H1 (cell line): Measurements from ENCODE around the gene NR3C2.

Source experiments
- CTCF ChIP-seq, 3 experiments: IDR thresholded peaks; 1 replicate in 2 of 3; 2 replicates in 1 of 3; pipeline versions ENCODE4 v1.5.1 to v1.6.1; 2011; ENCODE audit warnings: low read length in 3 of 3, mild to moderate bottlenecking in 3 of 3, inconsistent platforms in 2 of 3, low read depth in 1 of 3, moderate library complexity in 1 of 3; ENCODE audit not compliant: insufficient read depth in 1 of 3; ENCODE audit errors: control extremely low read depth in 1 of 3
- EGR1 ChIP-seq: IDR thresholded peaks from 2 replicates; pipeline ENCODE4 v1.6.1; 2011; ENCODE audit warnings: low read depth, low read length, borderline replicate concordance
- EP300 ChIP-seq, 2 experiments: IDR thresholded peaks; 1 replicate in 1 of 2; 2 replicates in 1 of 2; pipeline ENCODE4 v1.6.1; 2011 to 2012; ENCODE audit warnings: low read depth in 2 of 2, low read length in 2 of 2, mild to moderate bottlenecking in 2 of 2, borderline replicate concordance in 1 of 2, inconsistent platforms in 1 of 2, moderate library complexity in 1 of 2
- FOSL1 ChIP-seq: IDR thresholded peaks from 2 replicates; pipeline ENCODE4 v1.6.1; 2011; ENCODE audit warnings: mild to moderate bottlenecking, low read depth, low read length, moderate library complexity; ENCODE audit not compliant: insufficient read depth
- GABPA ChIP-seq: IDR thresholded peaks from 2 replicates; pipeline ENCODE4 v1.6.1; 2011; ENCODE audit warnings: mild to moderate bottlenecking, low read length, moderate library complexity, borderline replicate concordance; ENCODE audit not compliant: insufficient read depth
- POLR2A ChIP-seq, 2 experiments: IDR thresholded peaks; 1 replicate in 1 of 2; 2 replicates in 1 of 2; pipeline ENCODE4 v1.6.1; 2011; ENCODE audit warnings: low read depth in 2 of 2, low read length in 2 of 2, mild to moderate bottlenecking in 2 of 2; ENCODE audit errors: control extremely low read depth in 1 of 2
- POLR2AphosphoS5 ChIP-seq: IDR thresholded peaks from 2 replicates; pipeline ENCODE4 v1.6.1; 2011; ENCODE audit warnings: low read depth, low read length
- RFX5 ChIP-seq: IDR thresholded peaks from 2 replicates; pipeline ENCODE4 v1.6.1; 2011; ENCODE audit warnings: low read depth, low read length, improper control_type of control experiment, borderline replicate concordance
- SIN3A ChIP-seq, 2 experiments: IDR thresholded peaks in 1 of 2; conservative IDR thresholded peaks in 1 of 2; 2 replicates each; pipeline ENCODE4 v1.6.1; 2011 to 2012; ENCODE audit warnings: low read length in 2 of 2, improper control_type of control experiment in 1 of 2, low read depth in 1 of 2, mild to moderate bottlenecking in 1 of 2
- USF2 ChIP-seq: IDR thresholded peaks from 2 replicates; pipeline ENCODE4 v1.6.1; 2011; ENCODE audit warnings: low read length, improper control_type of control experiment
- TF ChIP-seq, protein P1 (sequence below): IDR thresholded peaks from 2 replicates; pipeline ENCODE4 v1.6.1; 2011; ENCODE audit warnings: low read depth, mild to moderate bottlenecking, low read length; ENCODE audit not compliant: insufficient read depth

GRCh38 chr4:148126825-148127224 is 315.4 kb downstream of the NR3C2 start:
- TF ChIP-seq CTCF (IDR thresholded peaks at IDR 0.05; ENCODE audit: control extremely low read depth in 1 of 3, insufficient read depth in 1 of 3, low read depth in 1 of 3, low read length in 3 of 3), result no peak
- no peak for TF ChIP-seq EP300 (IDR thresholded peaks at IDR 0.05; ENCODE audit: borderline replicate concordance in 1 of 2, low read depth in 2 of 2, low read length in 2 of 2)
- TF ChIP-seq POLR2AphosphoS5, result no peak
- no peak for TF ChIP-seq FOSL1
- no peak for TF ChIP-seq USF2
- no peak for TF ChIP-seq POLR2A (IDR thresholded peaks at IDR 0.05; ENCODE audit: control extremely low read depth in 1 of 2, low read depth in 2 of 2, low read length in 2 of 2)
- TF ChIP-seq GABPA, result no peak
- TF ChIP-seq, protein P1, sequence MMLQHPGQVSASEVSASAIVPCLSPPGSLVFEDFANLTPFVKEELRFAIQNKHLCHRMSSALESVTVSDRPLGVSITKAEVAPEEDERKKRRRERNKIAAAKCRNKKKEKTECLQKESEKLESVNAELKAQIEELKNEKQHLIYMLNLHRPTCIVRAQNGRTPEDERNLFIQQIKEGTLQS, result no peak
- TF ChIP-seq EGR1, result no peak
- no peak for TF ChIP-seq SIN3A (conservative IDR thresholded peaks at IDR 0.05 in 1 of 2, IDR thresholded peaks at IDR 0.05 in 1 of 2; ENCODE audit: low read depth in 1 of 2, low read length in 2 of 2)
- TF ChIP-seq RFX5, result no peak
